HG02763 (cell line): ENCODE results near the gene SLC24A3.

Experiments
- ATAC-seq: cut with Tn5 transposase; IDR thresholded peaks from one replicate; pipeline ENCODE4 v1.9.1; 2021; ENCODE audit warnings: mild to moderate bottlenecking, moderate library complexity; ENCODE audit not compliant: unreplicated experiment

SLC24A3 gene

GRCh38 chr20:19335916-19336315 is 123.5 kb downstream of the SLC24A3 start:
- ATAC-seq = no peak

- ATAC-seq = no peak
Measured at GRCh38 chr20:19336631-19337030, 124.2 kb downstream of the SLC24A3 start.

GRCh38 chr20:19338380-19338779 is 125.9 kb downstream of the SLC24A3 start:
- ATAC-seq = no peak

- ATAC-seq = no peak
Measured at GRCh38 chr20:19338960-19339359, 126.5 kb downstream of the SLC24A3 start.

GRCh38 chr20:19341348-19342053 is 129.1 kb downstream of the SLC24A3 start:
- no peak for ATAC-seq

- no peak for ATAC-seq
Measured at GRCh38 chr20:19344341-19344740, 131.9 kb downstream of the SLC24A3 start.

- peak; percentile 70 for ATAC-seq
Measured at GRCh38 chr20:19347943-19348456, 135.6 kb downstream of the SLC24A3 start.

GRCh38 chr20:19348582-19348981 is 136.1 kb downstream of the SLC24A3 start:
- no peak for ATAC-seq

GRCh38 chr20:19349879-19350278 is 137.4 kb downstream of the SLC24A3 start:
- no peak for ATAC-seq

- no peak for ATAC-seq
Measured at GRCh38 chr20:19351542-19351941, 139.1 kb downstream of the SLC24A3 start.

- ATAC-seq = no peak
Measured at GRCh38 chr20:19354950-19355349, 142.5 kb downstream of the SLC24A3 start.

GRCh38 chr20:19361790-19362189 is 149.3 kb downstream of the SLC24A3 start:
- no peak for ATAC-seq

- ATAC-seq = no peak
Measured at GRCh38 chr20:19363476-19363875, 151.0 kb downstream of the SLC24A3 start.

GRCh38 chr20:19367591-19367990 is 155.1 kb downstream of the SLC24A3 start:
- no peak for ATAC-seq

- ATAC-seq = no peak
Measured at GRCh38 chr20:19368351-19368750, 155.9 kb downstream of the SLC24A3 start.

GRCh38 chr20:19370076-19371075 is 157.9 kb downstream of the SLC24A3 start:
- ATAC-seq = no peak

GRCh38 chr20:19371112-19371511 is 158.7 kb downstream of the SLC24A3 start:
- no peak for ATAC-seq

- ATAC-seq = no peak
Measured at GRCh38 chr20:19374216-19374615, 161.8 kb downstream of the SLC24A3 start.

GRCh38 chr20:19375395-19375794 is 163.0 kb downstream of the SLC24A3 start:
- ATAC-seq = no peak

- ATAC-seq = no peak
Measured at GRCh38 chr20:19375801-19376200, 163.4 kb downstream of the SLC24A3 start.

GRCh38 chr20:19376451-19377229 is 164.2 kb downstream of the SLC24A3 start:
- ATAC-seq = no peak
